ENCODE results near the gene CNOT6L.

The CNOT6L gene

DNA sequence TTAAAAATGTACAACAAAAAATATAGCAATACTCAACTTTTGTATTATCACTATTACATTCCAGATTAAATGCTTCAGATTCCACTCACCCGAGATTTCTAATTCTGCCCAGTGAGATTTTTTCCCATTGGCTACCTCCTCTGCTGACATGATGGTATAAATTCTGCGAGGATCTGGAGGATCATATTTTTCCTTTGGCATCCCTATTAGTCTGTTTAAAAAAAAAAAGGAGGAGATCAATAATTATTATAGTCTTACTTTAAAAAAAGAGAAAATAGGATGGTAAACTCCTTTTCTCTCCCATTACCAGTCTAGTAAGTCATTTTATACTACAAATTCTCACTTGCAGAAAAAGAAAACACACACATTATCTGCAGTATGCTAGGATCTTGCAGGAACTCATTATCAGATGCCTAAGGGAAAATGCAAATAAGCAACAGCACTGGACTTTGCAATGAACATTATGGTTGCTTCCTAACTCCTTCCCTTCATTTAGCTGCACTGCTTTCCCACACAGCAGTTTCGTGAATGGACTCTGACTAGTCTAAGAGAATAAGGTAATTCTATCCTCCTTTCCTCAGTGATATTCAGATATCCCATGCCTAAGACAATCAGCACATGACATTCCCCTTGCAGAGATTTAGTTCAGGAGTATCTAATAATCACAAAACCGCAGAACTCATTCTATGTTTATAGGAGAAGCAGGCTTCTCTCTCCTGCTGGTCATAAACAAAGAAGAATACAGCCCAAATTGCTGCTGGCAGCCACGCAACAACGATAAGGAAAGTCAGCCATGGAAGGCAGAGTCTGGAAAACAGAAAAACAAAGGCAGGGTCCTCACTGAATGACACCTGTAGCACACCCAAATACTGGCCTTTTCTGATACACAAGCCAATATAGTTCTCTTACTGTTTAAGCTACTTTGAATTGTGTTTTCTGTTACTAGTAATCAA is 42.7 kb downstream of the CNOT6L start:
- no peak overlapping the region for H3K9ac ChIP-seq (ENCODE audit: low read depth, low read length)
- H3K4me3 ChIP-seq (ENCODE audit: low read length), result no peak overlapping the region
- peaks cover 4% of the 10 kb centered on the region for H3K36me3 ChIP-seq (ENCODE audit: insufficient read depth, low read length)
- H3K4me1 ChIP-seq (ENCODE audit: control insufficient read depth, insufficient read depth, low read length), result peaks cover 8% of the 10 kb centered on the region
- no peaks in the 10 kb centered on the region for H3K9me3 ChIP-seq (replicated peaks; ENCODE audit: low read length)
- no peak overlapping the region for H3K4me2 ChIP-seq (ENCODE audit: low read length)
- H3K27me3 ChIP-seq (ENCODE audit: control insufficient read depth, insufficient read depth, low read length), result no peaks in the 10 kb centered on the region

DNA sequence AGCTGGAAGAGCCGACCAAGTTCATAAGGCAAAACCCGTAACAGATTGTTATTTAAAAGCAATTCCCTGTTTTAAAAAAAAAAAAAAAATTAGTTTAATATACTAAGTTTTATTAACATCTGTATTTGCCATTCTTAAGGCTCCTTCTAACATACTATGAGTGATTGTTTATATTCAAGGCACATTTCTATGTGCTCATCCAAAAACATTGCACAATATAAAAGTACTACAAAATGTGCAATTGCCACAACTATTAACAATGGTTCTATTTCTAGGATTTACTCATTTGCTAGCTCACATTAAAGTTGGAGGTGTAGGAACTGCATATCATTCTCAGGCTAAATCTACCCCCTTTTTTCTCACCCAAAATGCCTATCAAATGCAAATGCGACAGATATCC is 46.1 kb downstream of the CNOT6L start:
- Histone ChIP-seq H3K9ac (ENCODE audit: low read depth, low read length) (no peak overlapping the region), H3K4me3 (ENCODE audit: low read length) (no peak overlapping the region), H3K4me1 (ENCODE audit: control insufficient read depth, insufficient read depth, low read length) (peaks cover 8% of the 10 kb centered on the region), H3K27me3 (ENCODE audit: control insufficient read depth, insufficient read depth, low read length) (no peaks in the 10 kb centered on the region), H3K36me3 (ENCODE audit: insufficient read depth, low read length) (peaks cover 4% of the 10 kb centered on the region), H3K4me2 (ENCODE audit: low read length) (no peak overlapping the region), H3K9me3 (replicated peaks; ENCODE audit: low read length) (no peaks in the 10 kb centered on the region)

DNA sequence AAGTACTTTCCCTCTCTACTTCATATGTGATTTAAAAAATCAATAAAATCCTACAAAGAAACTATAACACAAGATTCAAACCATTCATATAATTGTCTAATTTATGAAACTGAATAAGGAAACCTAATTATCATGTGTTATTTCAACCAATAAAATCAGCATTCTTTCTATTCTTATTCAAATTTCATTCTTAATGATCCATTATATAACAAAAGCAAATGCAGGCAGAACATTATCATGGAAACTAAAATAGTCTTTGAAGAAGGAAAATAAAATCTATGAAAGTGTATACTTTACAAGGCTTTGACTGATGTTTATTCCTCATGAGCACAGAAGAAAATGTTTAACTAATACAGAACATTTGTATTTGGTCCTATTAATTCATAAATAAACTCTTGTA is 47.6 kb downstream of the CNOT6L start:
- H3K36me3 ChIP-seq (ENCODE audit: insufficient read depth, low read length), result peaks cover 4% of the 10 kb centered on the region
- no peak overlapping the region for H3K4me3 ChIP-seq (ENCODE audit: low read length)
- no peaks in the 10 kb centered on the region for H3K27me3 ChIP-seq (ENCODE audit: control insufficient read depth, insufficient read depth, low read length)
- H3K9ac ChIP-seq (ENCODE audit: low read depth, low read length), result no peak overlapping the region
- no peaks in the 10 kb centered on the region for H3K4me1 ChIP-seq (ENCODE audit: control insufficient read depth, insufficient read depth, low read length)
- no peak overlapping the region for H3K4me2 ChIP-seq (ENCODE audit: low read length)
- H3K9me3 ChIP-seq (replicated peaks; ENCODE audit: low read length), result no peaks in the 10 kb centered on the region

DNA sequence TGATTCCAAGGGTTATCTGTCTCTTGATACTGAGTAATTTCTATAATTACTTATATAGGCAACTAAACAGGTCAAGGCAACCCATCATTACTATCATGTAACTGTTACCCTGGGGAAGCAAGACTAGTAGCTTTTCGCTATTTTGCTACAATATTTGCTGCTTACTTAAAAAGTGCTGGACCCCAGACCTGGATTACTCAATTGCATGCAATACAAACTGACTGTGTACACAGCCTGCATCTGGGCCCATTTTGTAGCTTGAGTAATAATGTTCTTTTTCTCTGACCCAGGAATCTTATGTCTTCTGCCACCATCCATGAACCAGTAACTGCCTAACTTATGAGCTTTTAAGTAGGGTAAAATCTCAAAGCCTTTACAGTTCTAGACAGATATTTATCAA is 53.4 kb downstream of the CNOT6L start:
- no peak overlapping the region for H3K4me3 ChIP-seq (ENCODE audit: low read length)
- H3K4me1 ChIP-seq (ENCODE audit: control insufficient read depth, insufficient read depth, low read length), result no peaks in the 10 kb centered on the region
- no peak overlapping the region for H3K9ac ChIP-seq (ENCODE audit: low read depth, low read length)
- H3K36me3 ChIP-seq (ENCODE audit: insufficient read depth, low read length), result no peaks in the 10 kb centered on the region
- H3K27me3 ChIP-seq (ENCODE audit: control insufficient read depth, insufficient read depth, low read length), result no peaks in the 10 kb centered on the region
- H3K9me3 ChIP-seq (replicated peaks; ENCODE audit: low read length), result no peaks in the 10 kb centered on the region
- H3K4me2 ChIP-seq (ENCODE audit: low read length), result no peak overlapping the region

DNA sequence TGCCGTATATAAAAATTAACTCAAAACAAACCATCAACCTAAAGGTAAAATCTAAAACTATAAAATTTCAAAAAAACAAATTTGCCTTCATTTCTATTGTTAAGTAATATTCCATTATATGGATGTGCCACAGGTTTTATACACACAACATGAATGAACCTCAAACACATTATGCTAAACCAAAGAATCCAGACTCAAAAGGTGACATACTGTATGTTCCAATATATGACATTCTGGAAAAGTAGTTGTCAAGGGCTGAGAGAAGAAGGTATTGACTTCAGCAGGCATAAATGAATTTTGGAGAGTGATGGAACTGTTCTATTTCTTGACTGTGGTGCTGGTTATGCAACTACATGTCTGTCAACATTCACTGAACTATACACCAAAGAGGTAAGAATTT is 56.6 kb downstream of the CNOT6L start:
- Histone ChIP-seq H3K27me3 (ENCODE audit: control insufficient read depth, insufficient read depth, low read length) (no peaks in the 10 kb centered on the region), H3K4me3 (ENCODE audit: low read length) (no peak overlapping the region), H3K9ac (ENCODE audit: low read depth, low read length) (no peak overlapping the region), H3K4me2 (ENCODE audit: low read length) (no peak overlapping the region), H3K9me3 (replicated peaks; ENCODE audit: low read length) (no peaks in the 10 kb centered on the region), H3K36me3 (ENCODE audit: insufficient read depth, low read length) (no peaks in the 10 kb centered on the region), H3K4me1 (ENCODE audit: control insufficient read depth, insufficient read depth, low read length) (no peaks in the 10 kb centered on the region)

DNA sequence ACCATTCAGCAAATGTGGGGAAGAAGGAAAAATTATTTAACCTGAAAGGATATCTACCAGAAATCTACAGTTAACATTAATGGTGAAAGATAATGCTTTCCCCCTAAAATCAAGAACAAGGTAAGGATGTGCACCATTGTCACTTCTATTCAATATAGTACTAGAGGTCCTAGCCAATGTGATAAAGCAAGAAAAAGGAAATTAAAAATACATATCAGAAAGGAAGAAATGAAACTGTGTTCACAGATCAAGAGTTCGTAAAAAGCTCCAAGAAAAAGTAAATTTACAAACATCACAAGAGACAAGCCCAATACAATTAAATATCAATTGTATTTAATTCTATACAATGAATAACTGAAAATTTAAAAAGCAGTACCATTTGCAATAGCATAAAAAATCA is 57.6 kb downstream of the CNOT6L start:
- Histone ChIP-seq H3K4me1 (ENCODE audit: control insufficient read depth, insufficient read depth, low read length) (no peaks in the 10 kb centered on the region), H3K4me2 (ENCODE audit: low read length) (no peak overlapping the region), H3K9ac (ENCODE audit: low read depth, low read length) (no peak overlapping the region), H3K9me3 (replicated peaks; ENCODE audit: low read length) (no peaks in the 10 kb centered on the region), H3K36me3 (ENCODE audit: insufficient read depth, low read length) (no peaks in the 10 kb centered on the region), H3K4me3 (ENCODE audit: low read length) (no peak overlapping the region), H3K27me3 (ENCODE audit: control insufficient read depth, insufficient read depth, low read length) (no peaks in the 10 kb centered on the region)

DNA sequence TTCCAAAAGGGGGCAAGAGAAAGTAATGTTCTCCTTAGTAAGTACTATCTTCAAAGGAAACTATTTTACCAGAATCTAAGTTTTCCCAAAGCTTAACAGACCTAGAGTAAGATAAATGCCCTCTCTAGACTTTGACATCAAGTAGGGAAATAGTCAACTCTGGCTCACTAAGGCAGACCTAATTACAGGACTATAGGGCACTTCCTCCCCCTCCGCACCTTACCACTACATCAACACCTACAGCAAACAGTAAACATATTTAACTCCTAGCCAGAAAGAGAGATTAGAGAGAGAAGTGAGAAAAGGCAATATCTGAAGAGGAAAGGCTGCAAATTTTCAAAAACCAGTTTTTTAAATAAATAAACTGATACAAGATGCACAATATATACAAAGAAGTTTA is 60.4 kb downstream of the CNOT6L start:
- H3K4me2 ChIP-seq (ENCODE audit: low read length), result no peak overlapping the region
- H3K27me3 ChIP-seq (ENCODE audit: control insufficient read depth, insufficient read depth, low read length), result no peaks in the 10 kb centered on the region
- no peaks in the 10 kb centered on the region for H3K36me3 ChIP-seq (ENCODE audit: insufficient read depth, low read length)
- no peaks in the 10 kb centered on the region for H3K9me3 ChIP-seq (replicated peaks; ENCODE audit: low read length)
- H3K9ac ChIP-seq (ENCODE audit: low read depth, low read length), result no peak overlapping the region
- H3K4me3 ChIP-seq (ENCODE audit: low read length), result no peak overlapping the region
- no peaks in the 10 kb centered on the region for H3K4me1 ChIP-seq (ENCODE audit: control insufficient read depth, insufficient read depth, low read length)

DNA sequence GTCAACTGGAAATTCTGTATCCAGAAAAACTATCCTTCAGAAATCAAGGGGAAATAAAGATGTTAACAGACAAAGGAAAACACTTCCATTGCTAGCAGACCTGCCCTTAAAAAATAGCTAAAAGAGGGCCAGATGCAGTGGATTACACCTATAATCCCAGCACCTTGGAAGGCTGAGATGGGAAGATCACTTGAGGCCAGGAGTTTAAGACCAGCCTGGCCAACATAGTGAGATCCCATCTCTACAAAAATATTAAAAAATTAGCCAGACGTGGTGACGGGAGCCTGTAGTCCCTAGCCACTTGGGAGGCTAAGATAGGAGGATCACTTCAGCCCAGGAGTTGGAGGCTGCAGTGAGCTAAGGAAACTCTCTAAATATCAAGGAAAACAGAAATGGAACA is 67.4 kb downstream of the CNOT6L start:
- Histone ChIP-seq H3K36me3 (ENCODE audit: insufficient read depth, low read length) (no peaks in the 10 kb centered on the region), H3K9me3 (replicated peaks; ENCODE audit: low read length) (no peaks in the 10 kb centered on the region), H3K4me1 (ENCODE audit: control insufficient read depth, insufficient read depth, low read length) (no peaks in the 10 kb centered on the region), H3K4me2 (ENCODE audit: low read length) (no peak overlapping the region), H3K4me3 (ENCODE audit: low read length) (no peak overlapping the region), H3K27me3 (ENCODE audit: control insufficient read depth, insufficient read depth, low read length) (no peaks in the 10 kb centered on the region), H3K9ac (ENCODE audit: low read depth, low read length) (no peak overlapping the region)

DNA sequence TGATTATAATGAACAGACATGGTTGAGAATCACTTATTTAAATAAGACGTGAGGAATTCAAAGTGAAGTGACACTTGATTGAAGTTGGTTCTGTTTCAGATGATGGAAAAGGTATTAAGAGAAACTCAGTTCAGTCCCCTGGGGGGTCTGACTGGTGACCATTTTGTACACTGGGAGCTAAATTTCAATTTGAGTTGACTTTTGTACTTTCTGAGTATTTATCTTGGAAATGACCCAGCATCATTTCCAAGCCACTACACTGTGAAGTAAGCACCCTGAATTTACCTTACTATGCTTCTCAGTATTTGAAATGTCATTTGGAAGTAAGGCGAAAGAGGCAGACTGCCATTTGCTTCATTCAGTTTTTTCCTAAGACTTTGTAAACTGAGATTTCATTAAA is 73.4 kb downstream of the CNOT6L start:
- Histone ChIP-seq H3K4me3 (ENCODE audit: low read length) (no peak overlapping the region), H3K9ac (ENCODE audit: low read depth, low read length) (no peak overlapping the region), H3K36me3 (ENCODE audit: insufficient read depth, low read length) (peaks cover 3% of the 10 kb centered on the region), H3K9me3 (replicated peaks; ENCODE audit: low read length) (no peaks in the 10 kb centered on the region), H3K4me2 (ENCODE audit: low read length) (no peak overlapping the region), H3K27me3 (ENCODE audit: control insufficient read depth, insufficient read depth, low read length) (no peaks in the 10 kb centered on the region), H3K4me1 (ENCODE audit: control insufficient read depth, insufficient read depth, low read length) (no peaks in the 10 kb centered on the region)

DNA sequence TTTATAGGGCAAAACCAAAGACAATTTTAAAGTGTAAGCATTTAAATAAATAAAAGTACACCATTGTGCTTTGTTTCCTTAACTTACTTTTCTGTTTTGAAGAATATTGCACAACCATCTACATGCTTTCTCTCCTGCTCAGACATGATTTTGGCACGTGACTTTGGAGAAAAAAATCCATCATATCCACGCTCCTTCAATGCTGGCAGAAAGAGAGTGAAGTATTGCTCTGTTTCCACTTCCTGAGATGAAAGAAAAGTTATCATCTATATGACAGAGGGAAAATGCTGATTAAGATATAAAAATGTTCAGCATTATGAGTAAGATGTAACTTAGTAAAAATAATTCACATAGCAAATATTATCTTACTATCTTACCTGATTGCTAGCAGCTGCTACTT is 77.1 kb downstream of the CNOT6L start:
- Histone ChIP-seq H3K27me3 (ENCODE audit: control insufficient read depth, insufficient read depth, low read length) (no peaks in the 10 kb centered on the region), H3K4me3 (ENCODE audit: low read length) (no peak overlapping the region), H3K4me1 (ENCODE audit: control insufficient read depth, insufficient read depth, low read length) (no peaks in the 10 kb centered on the region), H3K36me3 (ENCODE audit: insufficient read depth, low read length) (peaks cover 3% of the 10 kb centered on the region), H3K9ac (ENCODE audit: low read depth, low read length) (no peak overlapping the region), H3K9me3 (replicated peaks; ENCODE audit: low read length) (no peaks in the 10 kb centered on the region), H3K4me2 (ENCODE audit: low read length) (no peak overlapping the region)

DNA sequence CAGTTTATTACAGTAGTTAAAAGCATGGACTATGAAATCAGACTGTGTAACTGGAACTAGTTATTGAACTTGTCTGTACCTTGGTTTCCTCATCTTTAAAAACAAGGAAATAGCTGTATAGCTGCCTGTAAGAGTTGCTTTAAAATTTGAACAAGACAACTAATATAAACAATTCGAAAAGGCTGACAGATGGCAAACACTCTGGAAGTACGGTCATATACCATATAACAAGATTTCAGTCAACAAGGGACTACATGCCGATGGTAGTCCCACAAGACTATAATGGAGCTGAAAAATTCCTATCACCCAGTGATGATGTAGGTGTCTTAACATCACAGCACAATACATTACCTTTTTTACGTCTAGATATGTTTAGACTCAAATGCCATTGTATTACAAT is 78.7 kb downstream of the CNOT6L start:
- Histone ChIP-seq H3K4me2 (ENCODE audit: low read length) (no peak overlapping the region), H3K9me3 (replicated peaks; ENCODE audit: low read length) (no peaks in the 10 kb centered on the region), H3K9ac (ENCODE audit: low read depth, low read length) (no peak overlapping the region), H3K27me3 (ENCODE audit: control insufficient read depth, insufficient read depth, low read length) (no peaks in the 10 kb centered on the region), H3K4me3 (ENCODE audit: low read length) (no peak overlapping the region), H3K36me3 (ENCODE audit: insufficient read depth, low read length) (peaks cover 3% of the 10 kb centered on the region), H3K4me1 (ENCODE audit: control insufficient read depth, insufficient read depth, low read length) (no peaks in the 10 kb centered on the region)

DNA sequence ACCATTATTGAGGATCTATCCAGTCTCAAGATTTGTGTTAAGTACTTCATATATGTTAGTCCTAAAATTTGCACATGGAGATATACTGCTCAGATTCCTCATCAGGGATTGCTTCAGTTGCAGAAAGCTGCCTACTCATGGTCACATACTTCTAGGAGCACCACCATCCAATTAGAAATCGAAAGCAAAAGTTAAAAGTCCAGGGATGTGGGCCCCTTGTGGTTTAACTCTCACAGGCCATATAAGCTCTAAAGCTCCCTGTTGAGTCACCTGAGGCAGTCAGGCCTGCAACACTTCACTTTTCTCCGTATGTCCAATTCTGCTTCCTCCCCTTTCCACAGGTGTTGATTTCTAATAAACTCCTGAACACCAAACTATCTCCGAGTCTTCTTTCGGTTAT is 84.2 kb downstream of the CNOT6L start:
- Histone ChIP-seq H3K4me1 (ENCODE audit: control insufficient read depth, insufficient read depth, low read length) (no peaks in the 10 kb centered on the region), H3K4me2 (ENCODE audit: low read length) (no peak overlapping the region), H3K27me3 (ENCODE audit: control insufficient read depth, insufficient read depth, low read length) (no peaks in the 10 kb centered on the region), H3K9me3 (replicated peaks; ENCODE audit: low read length) (no peaks in the 10 kb centered on the region), H3K9ac (ENCODE audit: low read depth, low read length) (no peak overlapping the region), H3K4me3 (ENCODE audit: low read length) (no peak overlapping the region), H3K36me3 (ENCODE audit: insufficient read depth, low read length) (no peaks in the 10 kb centered on the region)
